ENCODE measurements around the gene NHSL1.
A peak's percentile ranks its signal among the peaks of the same experiment; 100 is the strongest.

The NHSL1 gene

GRCh38 chr6:138521790-138522189 lies 22.5 kb upstream of the NHSL1 start:
- no peak for DNase-seq

GRCh38 chr6:138520463-138520862 lies 21.2 kb upstream of the NHSL1 start:
- DNase-seq: no peak

DNA sequence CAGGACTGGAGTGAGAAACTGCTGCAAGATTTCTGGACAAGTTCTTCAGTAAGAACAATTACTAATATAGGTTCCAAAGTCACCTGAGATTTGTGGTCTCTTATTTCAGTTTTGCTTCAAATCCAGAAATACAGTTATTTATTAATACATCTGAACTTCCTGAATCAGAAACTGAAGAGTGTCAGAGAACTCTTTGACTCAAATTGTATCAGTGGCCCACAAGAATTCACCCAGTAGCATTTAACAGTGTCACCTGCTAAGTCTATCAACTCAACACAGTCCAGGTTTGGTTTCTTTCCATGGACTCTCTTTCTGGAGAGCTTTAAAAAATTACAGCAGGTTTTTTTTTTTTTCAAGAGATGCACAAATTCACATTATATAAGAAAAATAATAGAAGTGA lies 18.8 kb upstream of the NHSL1 start:
- DNase-seq: no peak

DNA sequence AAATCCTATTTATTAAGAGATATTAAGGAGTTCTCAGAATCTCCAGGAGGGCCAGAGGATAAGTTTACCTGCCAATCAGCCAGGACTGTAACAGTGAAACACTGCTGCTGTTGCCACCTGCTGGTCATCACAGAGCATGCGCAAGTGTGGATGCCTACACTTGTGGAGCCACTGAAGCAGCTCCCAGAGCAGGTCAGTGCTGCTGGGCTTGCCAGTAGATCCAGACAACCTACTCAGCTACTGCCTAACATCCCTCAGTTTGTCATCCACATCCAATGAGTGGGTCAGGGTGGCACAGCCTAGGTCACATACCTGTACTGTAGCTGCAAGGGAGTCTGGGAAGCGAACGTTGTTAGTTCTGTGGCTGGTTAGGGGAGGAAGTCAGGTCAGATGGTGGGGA lies 18.3 kb upstream of the NHSL1 start:
- DNase-seq: peak; percentile 69

DNA sequence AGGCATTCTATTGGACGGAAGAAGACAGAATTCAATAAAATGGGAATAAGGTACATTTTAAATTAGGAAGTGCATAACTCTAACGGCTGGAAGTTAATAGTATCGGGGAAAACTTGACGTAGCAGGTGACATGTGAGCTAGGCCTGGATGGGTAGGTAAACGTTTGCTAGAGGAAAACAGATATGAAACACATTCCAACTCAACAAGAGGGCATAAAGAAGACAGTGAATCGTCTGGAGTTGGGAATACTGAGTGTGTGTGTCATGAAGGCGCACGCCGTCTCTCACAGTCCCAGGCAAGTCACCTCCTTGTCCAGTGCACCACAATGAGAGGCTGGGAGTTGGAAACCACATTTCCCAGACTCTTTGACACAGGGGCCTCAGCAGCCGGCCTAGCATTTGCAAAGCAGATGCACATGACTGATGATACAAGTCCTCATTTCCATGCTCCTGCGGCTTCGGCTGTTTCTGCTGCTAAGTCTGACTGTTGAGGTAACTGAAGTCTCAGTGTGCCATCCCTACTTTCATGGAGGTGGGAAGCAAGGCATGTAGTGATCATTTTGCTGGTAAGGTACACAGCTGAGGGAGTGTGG lies 16.5 kb upstream of the NHSL1 start:
- DNase-seq: no peak

- no peak for DNase-seq
Measured at GRCh38 chr6:138514860-138515540, 15.7 kb upstream of the NHSL1 start.

GRCh38 chr6:138512609-138513008 lies 13.3 kb upstream of the NHSL1 start:
- DNase-seq: no peak

DNA sequence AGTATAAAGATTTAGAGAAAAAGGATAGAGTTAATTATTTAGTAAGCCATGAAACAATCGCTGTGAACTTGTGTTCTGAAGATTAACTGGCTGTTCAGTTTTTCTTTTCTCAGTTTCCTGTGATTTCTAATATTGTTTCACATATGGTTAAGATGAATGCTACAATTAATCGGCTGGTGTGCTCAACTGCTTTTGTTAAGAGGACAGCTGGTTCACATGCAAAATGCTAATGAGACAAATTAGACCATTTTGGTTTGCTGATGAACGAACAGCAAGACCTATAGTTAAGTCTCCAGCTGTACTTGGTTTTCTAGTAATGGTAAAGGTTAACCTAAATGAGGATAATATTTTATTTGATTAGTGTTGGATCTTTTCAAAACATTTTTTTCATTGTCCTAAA lies 10.8 kb upstream of the NHSL1 start:
- DNase-seq: no peak

GRCh38 chr6:138509371-138509770 lies 10.1 kb upstream of the NHSL1 start:
- DNase-seq: no peak

- DNase-seq: no peak
Measured at GRCh38 chr6:138508676-138508988, 9.3 kb upstream of the NHSL1 start.

DNA sequence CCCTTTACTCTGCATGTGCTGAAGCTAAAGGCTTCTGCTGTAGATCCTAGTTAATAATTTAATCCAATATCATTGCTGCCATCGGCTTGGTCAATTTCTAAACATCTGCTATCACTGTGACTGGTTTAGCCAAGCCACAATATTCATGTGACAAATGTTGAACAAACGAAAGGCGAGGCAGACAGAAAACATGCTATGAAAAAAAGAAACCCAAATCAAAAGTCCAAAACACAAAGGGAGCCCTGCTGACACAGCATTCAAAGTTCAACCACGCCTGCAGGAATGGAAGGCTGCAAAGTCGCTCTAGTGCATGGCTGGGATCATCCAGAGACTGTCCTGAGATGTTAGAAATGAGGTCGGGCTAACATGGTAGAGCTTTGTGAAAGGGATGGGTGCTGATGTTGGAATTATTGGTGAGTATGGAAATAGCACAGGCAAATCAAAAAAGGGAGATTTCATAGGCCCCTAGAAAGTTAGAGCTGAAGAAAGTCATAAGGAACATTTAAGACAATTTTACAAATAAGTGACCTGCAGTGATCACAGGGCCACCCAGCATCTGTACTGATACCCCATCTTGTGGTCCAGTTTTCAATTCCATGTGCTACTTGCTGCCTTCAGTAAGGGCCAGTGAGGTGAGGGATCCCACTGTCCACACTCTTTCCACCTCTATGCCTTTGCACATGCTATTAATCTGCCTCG lies 8.8 kb upstream of the NHSL1 start:
- DNase-seq: no peak

DNA sequence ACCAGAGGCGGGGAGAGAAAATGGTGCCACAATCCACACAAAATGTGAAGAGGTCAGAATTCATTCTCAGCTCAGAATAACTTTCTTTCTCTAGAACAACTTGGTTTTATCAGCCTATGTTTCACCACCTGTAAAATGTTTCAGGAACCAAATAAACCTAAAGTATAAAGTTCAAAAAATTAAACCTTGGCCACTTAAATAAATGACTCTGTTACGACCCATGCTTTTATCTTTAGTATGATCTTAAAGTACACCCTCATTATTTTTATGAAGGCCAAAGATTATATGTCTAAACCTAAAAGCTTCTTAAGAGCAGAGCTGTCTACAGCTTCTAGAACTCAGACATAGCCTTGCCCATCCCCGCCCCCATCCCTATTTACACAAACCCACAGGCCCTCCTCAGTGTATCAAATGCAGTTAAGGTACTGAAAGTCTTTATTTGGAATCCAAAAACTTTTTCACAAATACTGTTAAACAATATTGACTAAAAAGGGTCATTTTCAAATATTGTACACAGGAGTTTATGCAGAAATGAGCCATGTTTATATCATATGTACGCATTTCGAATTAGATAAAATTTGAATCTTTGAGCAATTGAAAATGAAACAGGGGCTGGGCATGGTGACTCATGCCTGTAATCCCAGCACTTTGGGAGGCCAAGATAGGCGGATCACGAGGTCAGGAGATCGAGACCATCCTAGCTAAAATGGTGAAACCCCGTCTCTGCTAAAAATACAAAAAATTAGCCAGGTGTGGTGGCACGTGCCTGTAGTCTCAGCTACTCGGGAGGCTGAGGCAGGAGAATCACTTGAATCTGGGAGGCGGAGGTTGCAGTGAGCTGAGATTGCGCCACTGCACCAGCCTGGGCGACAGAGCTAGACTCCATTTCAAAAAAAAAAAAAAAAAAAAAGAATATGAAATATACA lies 5.7 kb upstream of the NHSL1 start:
- DNase-seq: no peak

DNA sequence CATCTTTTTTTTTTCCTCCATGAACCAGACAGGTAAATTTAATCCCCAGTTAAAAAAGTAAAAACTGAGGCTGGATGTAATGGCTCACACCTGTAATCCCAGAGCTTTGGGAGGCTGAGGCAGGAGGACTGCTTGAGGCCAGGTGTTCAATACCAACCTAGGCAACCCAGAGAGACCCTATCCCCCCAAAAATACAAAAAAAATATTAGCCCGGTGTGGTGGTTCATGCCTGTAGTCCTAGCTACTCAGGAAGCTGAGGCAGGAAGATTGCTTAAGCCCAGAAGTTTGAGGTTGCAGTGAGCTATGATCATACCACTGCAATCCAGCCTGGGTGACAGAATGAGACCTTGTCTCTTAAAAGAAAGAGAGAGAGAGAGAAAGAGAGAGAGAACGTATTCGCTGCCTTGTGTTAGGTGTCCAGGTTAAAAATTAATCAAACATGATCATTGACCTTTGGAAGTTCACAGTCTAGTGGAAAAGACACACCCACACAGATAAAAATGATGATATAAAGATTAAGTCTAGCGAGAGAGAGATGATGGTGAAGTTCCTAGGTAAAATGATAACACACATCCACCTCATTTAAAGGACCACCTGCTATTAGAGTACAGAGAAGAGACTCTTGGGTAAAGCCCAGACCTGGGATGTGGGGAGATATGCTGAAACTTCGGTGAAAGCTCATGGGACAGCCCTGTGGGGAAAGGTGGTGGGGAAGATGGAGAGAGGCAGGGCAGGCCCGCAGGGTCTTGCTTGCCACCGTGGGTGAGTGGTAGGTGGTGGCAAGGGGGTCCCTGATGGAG lies 4.8 kb upstream of the NHSL1 start:
- DNase-seq: no peak

- DNase-seq: no peak
Measured at GRCh38 chr6:138502546-138502945, 3.3 kb upstream of the NHSL1 start.

GRCh38 chr6:138500867-138501446 lies 1.7 kb upstream of the NHSL1 start:
- no peak for DNase-seq

DNA sequence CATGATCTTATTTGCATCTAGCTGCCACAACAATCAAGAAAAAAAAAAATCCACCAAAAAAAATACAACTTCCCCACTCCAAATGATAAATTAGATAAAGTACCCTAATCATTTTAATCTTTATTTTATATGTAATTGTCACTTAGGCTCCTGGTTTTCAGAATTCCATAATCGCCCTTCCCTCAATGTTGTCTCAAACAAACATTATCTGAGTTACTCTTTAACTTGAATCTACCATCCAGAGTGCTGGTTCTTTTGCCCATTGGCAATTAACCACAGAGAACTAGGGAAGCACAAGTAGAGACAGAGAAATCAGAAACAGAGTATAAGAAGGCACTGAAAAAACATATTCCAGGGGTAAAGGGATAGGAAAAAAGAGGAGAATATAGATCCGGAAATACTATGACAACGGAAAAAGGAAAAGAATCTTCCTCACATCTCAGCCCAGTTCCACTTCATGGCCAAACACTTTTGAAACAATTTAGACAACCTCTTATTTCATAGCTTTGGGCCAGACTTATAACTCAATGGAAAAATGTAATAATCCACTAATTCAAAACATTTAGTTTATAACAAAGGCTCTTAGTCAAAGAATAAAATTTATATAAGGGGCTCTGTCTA lies 861 bp upstream of the NHSL1 start:
- no peak for DNase-seq

DNA sequence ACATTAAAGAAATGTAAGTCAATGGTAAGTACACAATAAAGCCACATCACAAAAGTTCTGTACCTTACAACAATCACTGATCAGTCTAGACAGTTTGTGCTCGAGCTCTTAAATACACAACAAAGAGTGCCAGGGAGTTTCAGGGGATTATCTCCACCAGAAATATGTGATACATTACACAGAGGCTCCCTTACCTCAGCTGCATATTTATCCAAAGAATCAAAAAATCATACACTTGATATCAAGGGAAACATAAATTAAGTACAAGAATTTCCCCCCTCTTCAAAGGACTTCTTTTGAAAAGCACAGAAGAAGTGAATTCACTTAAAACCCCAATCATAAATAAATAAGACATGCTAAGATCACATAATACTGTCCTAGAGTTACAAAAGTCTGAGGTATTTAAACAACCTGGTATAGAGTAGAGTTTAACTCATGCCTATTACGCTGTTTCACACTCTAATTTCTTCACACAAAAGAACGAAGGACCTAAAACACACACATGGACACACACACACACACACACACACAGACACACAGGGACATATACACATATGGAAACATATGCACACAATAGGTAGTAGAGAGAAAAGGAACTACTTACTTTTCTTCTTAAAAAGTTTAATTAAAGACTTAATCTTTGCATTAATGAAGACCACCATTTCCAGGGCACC lies 528 bp downstream of the NHSL1 start:
- DNase-seq: no peak

- DNase-seq: no peak
Measured at GRCh38 chr6:138497286-138497685, 2.0 kb downstream of the NHSL1 start.

GRCh38 chr6:138494312-138494711 lies 5.0 kb downstream of the NHSL1 start:
- no peak for DNase-seq

DNA sequence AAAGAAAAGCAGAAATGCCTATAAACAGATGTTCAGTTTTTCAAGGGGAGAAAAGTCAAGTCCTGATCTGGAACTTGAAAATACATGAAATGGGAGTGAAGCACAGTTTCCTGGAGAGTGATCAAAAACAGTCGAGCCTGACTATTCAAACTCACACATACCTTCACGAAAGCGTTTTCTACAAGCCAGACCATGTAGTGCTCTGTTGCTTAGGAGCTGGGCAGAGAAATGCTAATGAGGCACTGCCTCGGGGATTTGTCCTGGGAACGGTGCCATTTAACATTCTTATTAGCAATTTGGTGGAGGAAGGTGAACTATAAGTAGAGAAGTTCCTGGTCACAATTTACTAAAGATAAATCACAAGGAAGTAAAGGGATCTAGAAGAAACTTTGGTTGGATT lies 5.9 kb downstream of the NHSL1 start:
- no peak for DNase-seq

GRCh38 chr6:138492871-138493270 lies 6.4 kb downstream of the NHSL1 start:
- no peak for DNase-seq
